HG02759 (cell line): ENCODE data around the gene ABT1.

Source experiments
- ATAC-seq: cut with Tn5 transposase; IDR thresholded peaks from one replicate; pipeline ENCODE4 v1.9.1; 2021; ENCODE audit warnings: mild to moderate bottlenecking, moderate library complexity; ENCODE audit not compliant: unreplicated experiment

ABT1 gene

DNA sequence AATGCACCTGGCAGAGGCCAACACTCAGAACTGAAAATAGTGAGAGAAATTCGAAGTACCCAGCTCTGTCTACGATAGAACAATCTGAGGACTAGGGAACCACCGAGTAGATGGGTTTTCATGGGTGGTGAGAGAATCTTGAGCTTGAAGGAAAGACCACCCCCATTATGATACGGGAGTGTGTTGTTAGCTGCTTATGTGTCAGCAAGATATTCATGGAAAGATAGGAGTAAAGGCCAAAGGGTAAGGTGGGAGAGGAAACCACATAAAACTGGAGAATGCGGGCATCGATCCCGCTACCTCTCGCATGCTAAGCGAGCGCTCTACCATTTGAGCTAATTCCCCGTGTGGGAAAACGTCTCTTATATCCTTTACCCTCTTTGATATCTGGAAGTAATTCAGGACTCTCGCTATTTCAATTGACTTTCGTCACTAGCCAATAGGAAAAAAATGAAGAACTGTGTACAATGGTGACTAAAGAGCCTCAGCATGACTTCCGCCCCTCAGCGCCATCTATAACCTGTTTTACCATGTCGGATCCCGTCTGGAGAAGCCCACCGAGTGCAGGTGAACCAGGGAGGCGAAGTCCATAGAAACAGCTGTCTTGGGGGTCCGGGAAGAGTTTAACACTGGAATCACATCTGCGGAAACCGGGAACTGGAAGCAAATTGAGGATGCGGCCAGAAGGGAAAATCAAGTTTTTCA, 25.0 kb upstream of the ABT1 start:
- ATAC-seq = no peak

DNA sequence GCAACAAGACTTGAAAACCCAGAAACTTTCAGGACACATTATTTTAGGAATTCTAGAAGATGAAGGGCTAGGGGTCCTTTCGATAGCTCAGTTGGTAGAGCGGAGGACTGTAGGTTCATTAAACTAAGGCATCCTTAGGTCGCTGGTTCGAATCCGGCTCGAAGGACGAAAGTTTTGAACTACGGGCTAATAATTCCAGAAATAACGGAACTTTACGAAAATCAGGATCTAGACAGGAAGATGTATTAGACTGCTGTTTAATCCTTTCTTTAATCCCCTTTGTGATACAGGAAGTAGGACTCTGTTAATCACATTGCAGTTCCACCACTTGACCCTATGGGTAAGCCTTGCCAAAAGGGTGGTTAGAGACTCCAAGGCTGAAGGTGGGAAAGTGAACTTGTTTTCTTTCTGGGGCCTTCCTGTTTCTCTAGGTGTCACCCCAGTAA, 21.2 kb upstream of the ABT1 start:
- no peak for ATAC-seq

DNA sequence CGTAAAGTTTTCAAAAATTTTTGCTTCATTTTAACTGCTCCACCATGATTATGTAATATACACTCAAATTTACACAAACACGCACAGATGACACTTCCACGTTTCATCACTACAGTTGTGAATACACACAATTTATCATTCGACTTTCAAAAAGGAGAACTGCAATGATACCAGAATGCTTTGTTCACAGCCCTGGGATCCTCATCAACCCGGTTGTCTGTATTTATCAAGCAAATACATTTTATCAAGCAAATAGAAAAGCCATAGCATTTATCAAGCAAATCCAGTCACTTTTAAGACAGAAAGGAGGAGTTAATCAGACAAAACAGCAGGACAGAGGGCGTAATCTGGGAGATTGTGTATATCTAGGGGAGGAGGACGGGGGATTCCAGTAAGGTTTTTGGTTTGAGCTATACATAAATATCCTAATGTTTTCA, 20.3 kb upstream of the ABT1 start:
- ATAC-seq = no peak

DNA sequence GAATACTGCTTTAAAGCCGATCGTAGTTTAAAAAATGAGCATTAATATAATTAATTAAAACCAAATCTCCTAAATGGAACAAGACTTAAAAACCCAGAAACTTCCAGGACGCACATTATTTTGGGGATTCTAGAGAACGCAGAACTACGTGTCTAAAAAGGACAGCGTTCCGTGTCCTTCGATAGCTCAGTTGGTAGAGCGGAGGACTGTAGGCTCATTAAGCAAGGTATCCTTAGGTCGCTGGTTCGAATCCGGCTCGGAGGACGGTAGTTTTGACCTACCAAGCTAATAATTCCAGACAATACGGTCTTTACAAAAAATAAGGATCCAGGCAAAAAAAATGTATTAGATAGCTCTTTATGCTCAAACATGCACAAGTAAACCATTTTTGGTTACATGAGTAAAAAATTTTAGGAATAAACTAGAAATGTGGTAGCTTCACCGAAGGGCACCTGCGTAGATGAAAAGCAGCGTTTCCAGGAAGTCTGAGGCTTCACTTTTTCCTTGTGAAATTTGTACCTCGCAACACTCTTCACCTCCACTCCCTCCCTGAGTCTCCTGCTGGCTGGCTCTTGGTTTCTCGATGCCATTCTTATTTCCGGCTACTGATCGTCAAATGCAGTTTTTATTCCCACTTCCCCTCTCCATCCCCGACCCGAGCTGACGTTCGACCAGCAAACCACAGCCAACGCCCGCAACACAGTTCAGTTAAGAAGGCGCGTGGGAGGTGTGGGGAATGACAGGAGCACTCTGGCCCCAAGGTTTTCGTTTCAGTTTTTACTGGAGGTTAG, 19.6 kb upstream of the ABT1 start:
- no peak for ATAC-seq

DNA sequence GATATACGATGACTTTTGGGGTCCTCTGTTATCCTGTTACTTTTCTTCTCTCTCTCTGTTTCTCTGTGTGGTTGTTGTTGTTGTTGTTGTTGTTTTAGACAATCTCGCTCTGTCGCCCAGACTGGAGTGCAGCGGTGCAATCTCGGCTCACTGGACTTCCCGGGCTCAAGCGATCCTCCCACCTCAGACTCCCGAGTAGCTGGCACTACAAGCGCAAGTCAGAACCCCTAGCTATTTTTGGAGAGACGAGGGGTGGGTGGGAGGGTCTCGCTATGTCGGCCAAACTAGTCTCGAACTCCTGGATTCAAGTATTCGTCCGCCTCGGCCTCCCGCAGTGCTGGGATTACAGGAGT, 19.1 kb upstream of the ABT1 start:
- ATAC-seq = no peak

DNA sequence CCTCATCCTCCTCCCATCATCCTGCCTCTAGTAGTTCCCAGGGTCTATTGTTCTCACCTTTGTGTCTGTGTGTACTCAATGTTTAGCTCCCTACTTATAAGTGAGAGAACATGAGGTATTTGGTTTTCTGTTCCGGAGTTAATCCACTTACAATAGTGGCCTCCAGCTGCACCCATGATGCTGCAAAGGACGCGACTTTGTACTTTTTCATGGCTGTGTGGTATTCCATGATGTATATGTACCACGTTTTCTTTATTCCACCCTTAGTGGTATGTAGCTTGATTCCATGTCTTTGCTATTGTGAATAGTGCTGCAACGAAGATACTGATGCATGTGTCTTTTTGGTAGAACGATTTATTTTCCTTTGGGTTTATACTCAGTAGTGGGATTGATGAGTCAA, 18.5 kb upstream of the ABT1 start:
- ATAC-seq = no peak

DNA sequence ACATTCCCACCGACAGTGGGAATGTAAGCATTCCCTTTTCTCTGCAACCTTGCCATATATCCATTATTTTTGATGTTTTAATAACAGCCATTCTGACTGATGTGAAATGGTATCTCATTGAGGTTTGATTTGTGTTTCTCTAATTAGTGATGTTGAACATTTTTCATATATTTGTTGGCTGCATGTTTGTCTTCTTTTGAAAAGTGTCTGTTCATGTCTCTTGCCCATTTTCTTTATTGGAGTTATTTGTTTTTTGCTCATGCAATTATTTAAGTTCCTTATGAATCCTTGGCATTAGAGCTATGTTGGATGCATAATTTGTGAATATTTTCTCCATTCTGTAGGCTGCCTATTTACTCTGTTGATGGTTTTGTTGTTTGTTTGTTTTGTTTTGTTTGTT, 18.0 kb upstream of the ABT1 start:
- ATAC-seq = no peak

DNA sequence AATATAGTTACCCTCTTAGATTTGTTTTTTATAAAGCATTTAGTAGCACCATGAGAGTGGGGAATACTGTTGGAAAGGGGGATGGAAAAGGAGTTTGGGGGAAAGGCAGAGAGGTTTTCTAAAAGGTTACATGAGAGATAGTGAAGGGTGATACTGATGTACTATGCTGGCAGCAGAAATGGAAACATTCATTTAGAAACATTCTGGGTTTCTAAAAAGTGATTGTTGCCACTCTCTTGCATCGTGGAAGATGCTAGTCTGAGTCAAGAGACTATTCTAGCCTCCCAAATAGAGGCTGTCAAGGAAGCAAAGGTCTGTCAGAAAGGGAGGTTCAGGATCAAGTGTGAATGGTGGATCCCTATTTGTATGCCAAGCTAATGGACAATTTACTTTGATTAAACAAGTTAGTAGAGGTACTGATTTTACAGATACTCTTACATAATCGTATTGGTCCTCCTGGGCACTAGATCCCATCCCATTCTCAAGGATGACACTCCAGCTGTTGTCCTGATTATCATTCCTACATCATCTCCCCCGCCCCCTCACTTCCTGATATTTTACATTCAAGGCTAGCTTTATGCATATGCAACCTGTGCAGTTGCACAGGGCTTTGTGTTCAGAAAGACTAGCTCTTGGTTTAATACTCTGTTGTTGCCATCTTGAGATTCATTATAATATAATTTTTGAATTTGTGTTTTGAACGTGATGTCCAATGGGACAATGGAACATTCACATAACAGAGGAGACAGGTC, 15.4 kb upstream of the ABT1 start:
- no peak for ATAC-seq

DNA sequence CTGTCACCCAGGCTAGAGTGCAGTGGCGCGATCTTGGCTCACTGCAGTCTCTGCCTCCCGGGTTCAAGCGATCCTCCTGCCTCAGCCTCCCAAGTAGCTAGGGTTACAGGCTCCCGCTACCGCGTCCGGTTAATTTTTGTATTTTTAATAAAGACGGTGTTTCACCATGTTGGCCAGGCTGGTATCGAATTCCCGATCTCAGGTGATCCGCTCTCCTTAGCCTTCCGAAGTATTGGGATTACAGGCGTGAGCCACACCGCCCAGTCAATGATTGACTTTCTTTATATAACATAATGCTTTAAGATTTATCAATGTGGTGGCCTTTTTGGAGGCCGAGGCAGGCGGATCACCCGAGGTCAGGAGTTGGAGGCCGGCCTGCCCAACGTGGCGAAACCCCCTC, 7.8 kb upstream of the ABT1 start:
- no peak for ATAC-seq

DNA sequence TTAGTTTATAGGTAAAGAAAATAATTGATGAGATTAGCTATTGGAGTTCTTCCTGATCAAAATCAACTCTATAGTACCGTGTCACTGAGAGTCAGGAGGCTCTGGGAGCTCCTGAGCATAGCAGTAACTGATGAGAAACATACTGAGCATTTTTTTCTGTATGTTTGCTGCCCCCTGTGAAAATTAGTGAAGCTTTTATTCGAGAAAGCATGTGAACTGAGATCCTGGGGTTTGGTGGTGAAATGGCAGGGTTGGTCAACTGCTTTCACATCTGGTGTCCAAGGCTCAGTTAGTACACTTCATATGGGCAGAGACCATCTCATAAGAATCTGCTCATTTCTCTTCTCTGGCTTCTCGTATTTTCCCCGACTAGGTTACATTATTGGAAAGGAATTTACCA, 4.1 kb upstream of the ABT1 start:
- ATAC-seq = no peak

DNA sequence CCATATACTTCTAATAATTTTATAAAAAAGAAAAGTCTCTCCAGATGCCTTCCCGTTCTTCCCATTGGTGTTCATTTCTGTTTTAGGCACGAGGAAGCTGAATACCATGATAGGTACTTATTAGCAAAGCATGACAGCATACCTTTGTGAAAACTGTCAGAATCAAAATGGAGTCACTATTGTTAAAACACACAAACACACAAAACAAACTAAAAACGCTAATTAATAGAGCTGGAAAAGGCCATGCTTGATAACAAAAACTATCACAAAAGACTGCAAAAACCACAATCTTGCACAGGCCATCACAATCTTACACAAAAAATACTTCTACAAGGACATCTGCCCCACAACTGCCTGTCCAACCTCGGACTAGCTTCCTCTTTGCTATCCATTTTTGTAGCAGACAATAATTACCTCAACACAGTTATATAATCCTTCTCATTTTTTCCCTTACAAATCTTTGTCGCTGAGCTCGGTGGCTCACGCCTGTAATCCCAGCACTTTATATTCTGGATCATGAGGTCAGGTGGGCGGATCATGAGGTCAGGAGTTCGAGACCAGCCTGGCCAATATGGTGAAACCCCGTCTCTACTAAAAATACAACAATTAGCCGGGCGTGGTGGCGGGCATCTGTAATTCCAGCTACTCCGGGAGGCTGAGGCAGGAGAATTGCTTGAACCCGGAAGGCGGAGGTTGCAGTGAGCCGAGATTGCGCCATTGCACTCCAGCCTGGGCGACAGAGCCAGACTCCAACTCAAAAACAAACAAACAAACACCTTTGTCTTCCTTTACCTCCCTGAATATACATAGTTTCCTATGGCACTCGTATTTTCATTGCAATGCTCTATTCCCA, 3.2 kb upstream of the ABT1 start:
- ATAC-seq = no peak

DNA sequence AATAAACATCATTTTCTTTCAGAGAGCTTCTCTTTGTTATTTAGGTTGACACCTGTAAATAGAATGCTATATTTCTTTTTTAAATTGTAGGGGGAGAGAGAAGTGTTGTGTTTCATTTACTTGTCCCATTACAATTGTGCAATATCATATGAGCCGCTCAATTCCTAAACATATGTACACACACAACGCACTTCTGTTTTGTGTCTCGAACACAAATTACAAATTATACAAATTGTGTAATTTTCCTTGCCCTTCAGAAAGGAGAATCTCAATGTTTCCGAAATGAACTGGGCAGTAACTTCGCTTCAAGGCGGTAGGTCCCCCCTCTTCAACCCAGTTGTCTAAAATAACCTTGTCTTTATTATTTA, 2.6 kb upstream of the ABT1 start:
- no peak for ATAC-seq

DNA sequence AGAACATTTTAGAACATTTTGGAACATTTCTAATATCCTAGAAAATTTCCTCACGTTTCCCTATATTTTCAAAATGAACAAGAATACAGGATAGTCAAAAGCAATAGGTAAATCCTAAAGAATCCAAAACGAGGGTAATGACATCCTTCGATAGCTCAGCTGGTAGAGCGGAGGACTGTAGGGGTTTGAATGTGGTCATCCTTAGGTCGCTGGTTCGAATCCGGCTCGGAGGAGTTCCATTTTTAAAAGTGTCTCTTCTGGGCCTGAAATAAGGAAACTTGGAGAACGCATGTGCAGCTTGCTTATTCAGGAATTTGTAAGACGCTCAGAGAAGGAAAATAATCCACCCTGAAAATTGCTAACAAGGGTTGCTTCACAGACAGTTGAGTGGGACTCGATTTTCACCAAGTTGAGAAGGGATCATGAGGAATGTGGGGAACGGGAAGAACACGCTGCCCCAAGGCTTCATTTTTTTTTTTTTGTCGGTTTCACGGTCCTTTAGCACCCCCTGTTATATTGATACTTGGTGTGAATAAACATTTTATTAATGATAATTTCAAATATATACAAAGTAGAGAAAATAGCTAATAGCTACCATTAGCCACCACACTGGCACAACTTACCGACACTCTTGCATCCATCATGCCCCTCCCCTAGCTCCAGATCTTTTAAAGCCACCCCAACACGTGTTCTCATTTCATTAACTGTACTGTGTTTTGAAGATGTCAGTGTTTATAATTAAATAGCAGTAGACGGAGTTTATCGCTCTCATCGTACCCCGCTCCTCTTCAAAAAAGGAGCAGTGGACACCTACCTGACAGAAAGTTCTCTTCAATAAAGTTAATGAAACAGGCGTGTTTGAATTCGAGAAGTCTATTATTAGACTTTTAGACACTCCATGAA, 1.8 kb upstream of the ABT1 start:
- no peak for ATAC-seq

DNA sequence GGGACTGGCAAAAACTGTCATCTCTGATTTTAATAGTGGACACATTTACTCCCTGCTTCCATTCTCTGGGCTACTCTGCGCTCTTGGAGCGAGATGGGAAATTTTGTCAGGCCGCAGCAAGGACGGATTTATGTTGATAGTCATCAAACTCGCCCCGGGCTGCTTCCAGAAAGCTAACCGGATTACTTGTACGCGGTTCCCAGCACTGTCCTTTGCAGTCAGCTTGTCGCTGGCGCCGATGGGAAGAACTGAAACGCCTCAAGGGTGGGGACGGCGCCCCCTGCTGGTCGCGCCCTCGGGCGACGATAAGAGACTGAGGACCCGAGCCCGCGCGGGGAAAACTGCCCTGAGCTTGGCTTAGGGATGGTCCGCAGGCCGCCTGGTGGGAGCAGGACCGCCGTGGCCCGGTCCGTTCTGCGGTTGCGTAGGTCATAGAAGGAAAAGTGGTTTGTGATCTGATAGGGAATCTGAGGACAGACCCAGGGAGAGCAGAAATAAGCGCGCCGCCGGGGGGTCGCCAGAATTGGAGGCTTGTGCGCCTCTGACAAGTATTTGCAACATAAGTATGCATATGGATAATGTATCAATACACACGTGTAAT, 984 bp upstream of the ABT1 start:
- peak; percentile 63 for ATAC-seq

DNA sequence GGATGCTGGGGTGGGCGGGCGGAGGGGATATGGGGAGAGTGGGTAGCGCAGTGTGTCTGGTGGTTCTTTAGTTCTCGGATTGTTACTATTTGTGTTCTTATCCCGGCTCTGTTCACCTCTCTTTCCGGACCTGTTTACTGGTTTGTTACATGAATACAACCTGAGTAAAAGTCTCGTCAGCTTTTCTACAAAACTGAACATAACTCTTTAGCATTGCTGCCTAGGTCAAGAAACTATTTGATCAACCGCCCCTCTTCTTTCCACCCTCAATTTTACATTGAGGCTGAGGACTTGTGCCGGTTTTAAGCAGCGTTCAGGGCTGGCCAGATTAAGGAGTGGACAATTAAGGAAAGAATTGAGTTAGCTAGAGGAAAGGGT, 625 bp downstream of the ABT1 start:
- ATAC-seq = no peak

DNA sequence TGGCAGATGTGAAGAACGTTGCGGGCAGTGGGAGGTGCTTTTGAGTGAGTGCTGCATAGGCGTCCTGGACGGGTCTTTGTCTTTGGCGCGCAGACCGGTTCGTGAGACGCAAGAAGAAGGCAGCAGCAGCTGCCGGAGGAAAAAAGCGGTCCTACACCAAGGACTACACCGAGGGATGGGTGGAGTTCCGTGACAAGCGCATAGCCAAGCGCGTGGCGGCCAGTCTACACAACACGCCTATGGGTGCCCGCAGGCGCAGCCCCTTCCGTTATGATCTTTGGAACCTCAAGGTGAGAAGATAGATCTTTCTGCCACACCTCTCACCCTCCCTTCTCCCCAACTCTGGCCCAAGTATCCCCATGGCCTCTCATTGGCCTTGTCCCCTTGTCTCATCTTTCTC, 1.1 kb downstream of the ABT1 start:
- ATAC-seq = no peak

DNA sequence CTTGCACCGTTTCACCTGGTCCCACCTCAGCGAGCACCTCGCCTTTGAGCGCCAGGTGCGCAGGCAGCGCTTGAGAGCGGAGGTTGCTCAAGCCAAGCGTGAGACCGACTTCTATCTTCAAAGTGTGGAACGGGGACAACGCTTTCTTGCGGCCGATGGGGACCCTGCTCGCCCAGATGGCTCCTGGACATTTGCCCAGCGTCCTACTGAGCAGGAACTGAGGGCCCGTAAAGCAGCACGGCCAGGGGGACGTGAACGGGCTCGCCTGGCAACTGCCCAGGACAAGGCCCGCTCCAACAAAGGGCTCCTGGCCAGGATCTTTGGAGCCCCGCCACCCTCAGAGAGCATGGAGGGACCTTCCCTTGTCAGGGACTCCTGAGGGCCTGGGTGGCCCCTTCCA, 1.5 kb downstream of the ABT1 start:
- ATAC-seq = no peak

DNA sequence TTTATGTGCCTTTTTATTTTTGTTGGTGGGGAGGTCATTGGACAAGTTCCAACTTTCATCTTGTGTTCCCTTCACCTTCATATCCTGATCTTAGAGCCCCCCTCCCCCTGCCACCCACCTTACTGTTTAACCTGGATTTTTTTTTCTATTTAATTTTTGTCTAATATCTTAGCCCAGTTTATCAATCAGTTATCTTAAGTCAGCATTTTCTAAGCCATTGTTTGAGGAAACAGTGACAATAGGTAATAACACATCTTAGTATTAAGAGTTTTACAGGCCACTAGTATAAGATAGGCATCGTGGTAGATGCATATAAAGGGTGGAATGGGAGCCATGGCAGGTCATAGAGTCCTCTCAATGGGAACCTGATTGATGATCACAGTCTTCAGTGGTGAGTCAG, 2.4 kb downstream of the ABT1 start:
- ATAC-seq = no peak

DNA sequence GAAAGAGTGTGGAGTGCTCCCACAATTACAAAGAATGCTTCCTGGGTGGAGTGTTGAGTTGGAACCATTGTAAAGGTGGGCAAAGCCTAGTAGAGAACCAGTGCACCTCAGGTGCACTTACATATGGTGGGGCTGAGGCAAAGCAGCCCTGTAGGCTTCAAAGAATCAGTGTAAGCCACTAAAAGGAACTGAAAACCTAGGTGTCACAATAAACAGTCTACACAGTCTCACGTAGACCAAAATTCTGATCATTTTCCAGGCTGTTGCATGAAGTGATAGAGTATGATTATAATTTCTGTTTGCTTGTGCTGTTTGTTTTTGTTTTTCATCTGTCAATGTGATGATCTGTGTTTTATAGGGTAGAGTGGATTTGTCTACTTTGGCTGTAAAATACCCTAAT, 2.8 kb downstream of the ABT1 start:
- ATAC-seq = no peak

DNA sequence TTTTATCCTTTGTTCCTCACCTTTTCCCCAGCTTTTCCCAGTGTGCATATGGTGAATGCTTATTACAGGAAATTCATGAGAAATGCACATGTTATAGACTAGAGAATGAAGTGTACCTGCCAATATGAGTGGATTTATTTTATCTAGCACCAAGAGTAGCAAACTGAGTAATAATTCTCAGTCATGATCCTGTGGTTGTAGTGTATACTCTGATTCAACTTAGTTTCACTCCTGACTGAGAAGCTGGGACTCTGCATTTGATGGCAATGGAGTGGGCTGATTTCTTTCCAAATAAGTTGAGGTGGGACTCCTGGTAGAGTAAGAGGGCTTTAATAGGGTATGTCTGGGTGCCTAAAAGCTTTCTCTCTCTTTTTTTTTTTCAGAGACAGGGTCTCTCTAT, 4.0 kb downstream of the ABT1 start:
- ATAC-seq = no peak
